T-helper 17 cell (primary cell): ENCODE results near the gene PRTFDC1. TPM values are rescaled to one million over a fixed set of nuclear protein-coding genes. Genes with fewer than 3 reads are reported as not detected.
A peak's percentile ranks its signal among the peaks of the same experiment; 100 is the strongest.

ENCODE experiments used
- ATAC-seq: fragments of 150-1000 bp; cut with Tn5 transposase; 2 replicates; pipeline ENCODE4 v1.10.0; 2021; ENCODE audit warnings: mild to moderate bottlenecking, moderate library complexity
- DNase-seq, 3 donors: peaks; one replicate each; pipeline versions ENCODE4 v3.0.0 to v3.0.0-alpha.2; 2020 to 2021
- H3K9me3 ChIP-seq: one replicate; pipeline ENCODE4 v1.7.0; 2013; ENCODE audit warnings: low read length, mild to moderate bottlenecking; ENCODE audit not compliant: control insufficient read depth, poor library complexity, severe bottlenecking
- H3K27ac Mint-ChIP-seq: one replicate; pipeline ENCODE4 v1.8.0; 2022; ENCODE audit warnings: mild to moderate bottlenecking, moderate library complexity, mixed read lengths
- H3K27me3 Mint-ChIP-seq: one replicate; pipeline ENCODE4 v1.8.0; 2022; ENCODE audit warnings: mixed read lengths
- H3K36me3 Mint-ChIP-seq: one replicate; pipeline ENCODE4 v1.8.0; 2022; ENCODE audit warnings: low read depth, mixed read lengths
- H3K4me1 Mint-ChIP-seq: one replicate; pipeline ENCODE4 v1.8.0; 2022; ENCODE audit warnings: mild to moderate bottlenecking, mixed read lengths
- H3K4me3 Mint-ChIP-seq: one replicate; pipeline ENCODE4 v1.8.0; 2022; ENCODE audit warnings: mild to moderate bottlenecking, moderate library complexity, mixed read lengths
- total RNA-seq, 4 donors: library from RNA in 2 of 4; stranded (reverse) in 2 of 4; gene quantifications; one replicate each; pipeline ENCODE4 v1.2.3 and lab custom pipeline; 2022 to 2026

PRTFDC1 gene
- total RNA-seq: 1 to 10 TPM in 1 of 2 donors, under 1 TPM in 1; 0.40 to 3.6 TPM
- 0.30 to 0.46 reads per million in 2 donors for total RNA-seq (lab: John Stamatoyannopoulos, UW)

GRCh38 chr10:24952143-24952706 is at the start of gene PRTFDC1:
Gene PRTFDC1 (minus strand): TSS chr10:24952606. CDS start chr10:24952575, 31 bp downstream.
- DNase-seq: no peak
- peak within 1 kb of the TSS; percentile 43 for H3K27ac Mint-ChIP-seq

GRCh38 chr10:24998044-24998443 is 45.6 kb upstream of the PRTFDC1 start:
- Mint-ChIP-seq H3K4me3 (no peak overlapping the region), H3K36me3 (peaks cover 2% of the 10 kb centered on the region), H3K27me3 (peaks cover 9% of the 10 kb centered on the region), H3K4me1 (no peaks in the 10 kb centered on the region), H3K27ac (no peak overlapping the region)
- DNase-seq (no peak), ATAC-seq (no peak)
- no peaks in the 10 kb centered on the region for H3K9me3 ChIP-seq

More at GRCh38 chr10:24952143-24952706, at the start of gene PRTFDC1:
- Mint-ChIP-seq H3K4me3 (peak within 1 kb of the TSS; percentile 89), H3K4me1 (peaks cover 24% of the 10 kb centered on the region), H3K27me3 (no peaks in the 10 kb centered on the region), H3K36me3 (no peaks in the 10 kb centered on the region)
- peak; percentile 61 for ATAC-seq
- no peaks in the 10 kb centered on the region for H3K9me3 ChIP-seq

GRCh38 chr10:24995072-24995471 is 42.7 kb upstream of the PRTFDC1 start:
- ATAC-seq (no peak), DNase-seq (no peak)
- no peak overlapping the region for H3K27ac Mint-ChIP-seq
- H3K27me3 Mint-ChIP-seq: peaks cover 23% of the 10 kb centered on the region
- H3K4me3 Mint-ChIP-seq: no peak overlapping the region
- no peaks in the 10 kb centered on the region for H3K4me1 Mint-ChIP-seq
- peaks cover 2% of the 10 kb centered on the region for H3K36me3 Mint-ChIP-seq
- H3K9me3 ChIP-seq: no peaks in the 10 kb centered on the region

- Mint-ChIP-seq H3K27me3 (peaks cover 28% of the 10 kb centered on the region), H3K36me3 (peaks cover 2% of the 10 kb centered on the region), H3K4me3 (no peak overlapping the region), H3K27ac (no peak overlapping the region), H3K4me1 (no peaks in the 10 kb centered on the region)
- ATAC-seq (no peak), DNase-seq (no peak)
- no peaks in the 10 kb centered on the region for H3K9me3 ChIP-seq
Observed at GRCh38 chr10:24993237-24993958, 41.0 kb upstream of the PRTFDC1 start.

- Mint-ChIP-seq H3K27ac (peak overlapping the region; percentile 24), H3K4me3 (no peak overlapping the region), H3K36me3 (peaks cover 2% of the 10 kb centered on the region), H3K27me3 (peaks cover 28% of the 10 kb centered on the region), H3K4me1 (no peaks in the 10 kb centered on the region)
- DNase-seq (no peak), ATAC-seq (no peak)
- no peaks in the 10 kb centered on the region for H3K9me3 ChIP-seq
Observed at GRCh38 chr10:24992512-24993133, 40.2 kb upstream of the PRTFDC1 start.

GRCh38 chr10:24991298-24991697 is 38.9 kb upstream of the PRTFDC1 start:
- H3K9me3 ChIP-seq: no peaks in the 10 kb centered on the region
- Mint-ChIP-seq H3K4me1 (no peaks in the 10 kb centered on the region), H3K27ac (no peak overlapping the region), H3K27me3 (peaks cover 28% of the 10 kb centered on the region), H3K4me3 (no peak overlapping the region), H3K36me3 (no peaks in the 10 kb centered on the region)
- ATAC-seq: no peak
- no peak for DNase-seq

GRCh38 chr10:24989867-24990266 is 37.5 kb upstream of the PRTFDC1 start:
- Mint-ChIP-seq H3K27ac (no peak overlapping the region), H3K4me3 (no peak overlapping the region), H3K36me3 (no peaks in the 10 kb centered on the region), H3K27me3 (peaks cover 33% of the 10 kb centered on the region), H3K4me1 (no peaks in the 10 kb centered on the region)
- ATAC-seq: no peak
- no peak for DNase-seq
- H3K9me3 ChIP-seq: no peaks in the 10 kb centered on the region

- DNase-seq: no peak
- no peaks in the 10 kb centered on the region for H3K4me1 Mint-ChIP-seq
- H3K27me3 Mint-ChIP-seq: peaks cover 30% of the 10 kb centered on the region
- H3K27ac Mint-ChIP-seq: no peak overlapping the region
- no peaks in the 10 kb centered on the region for H3K36me3 Mint-ChIP-seq
- no peaks in the 10 kb centered on the region for H3K9me3 ChIP-seq
- H3K4me3 Mint-ChIP-seq: no peak overlapping the region
- no peak for ATAC-seq
Observed at GRCh38 chr10:24988831-24989640, 36.6 kb upstream of the PRTFDC1 start.

GRCh38 chr10:24984906-24985305 is 32.5 kb upstream of the PRTFDC1 start:
- Mint-ChIP-seq H3K27me3 (peaks cover 10% of the 10 kb centered on the region), H3K36me3 (no peaks in the 10 kb centered on the region), H3K4me3 (no peak overlapping the region), H3K27ac (no peak overlapping the region), H3K4me1 (peaks cover 3% of the 10 kb centered on the region)
- H3K9me3 ChIP-seq: no peaks in the 10 kb centered on the region
- DNase-seq (no peak), ATAC-seq (no peak)

- ATAC-seq (no peak), DNase-seq (no peak)
- Mint-ChIP-seq H3K36me3 (no peaks in the 10 kb centered on the region), H3K27me3 (peaks cover 6% of the 10 kb centered on the region), H3K4me3 (no peak overlapping the region), H3K4me1 (peaks cover 3% of the 10 kb centered on the region), H3K27ac (no peak overlapping the region)
- H3K9me3 ChIP-seq: no peaks in the 10 kb centered on the region
Observed at GRCh38 chr10:24983946-24984345, 31.5 kb upstream of the PRTFDC1 start.

GRCh38 chr10:24983130-24983529 is 30.7 kb upstream of the PRTFDC1 start:
- H3K9me3 ChIP-seq: no peaks in the 10 kb centered on the region
- no peak overlapping the region for H3K27ac Mint-ChIP-seq
- peaks cover 3% of the 10 kb centered on the region for H3K4me1 Mint-ChIP-seq
- ATAC-seq: no peak
- peaks cover 5% of the 10 kb centered on the region for H3K27me3 Mint-ChIP-seq
- H3K4me3 Mint-ChIP-seq: no peak overlapping the region
- no peak for DNase-seq
- no peaks in the 10 kb centered on the region for H3K36me3 Mint-ChIP-seq

- no peaks in the 10 kb centered on the region for H3K36me3 Mint-ChIP-seq
- H3K27ac Mint-ChIP-seq: no peak overlapping the region
- H3K9me3 ChIP-seq: no peaks in the 10 kb centered on the region
- H3K27me3 Mint-ChIP-seq: peaks cover 5% of the 10 kb centered on the region
- DNase-seq (no peak), ATAC-seq (no peak)
- peaks cover 3% of the 10 kb centered on the region for H3K4me1 Mint-ChIP-seq
- no peak overlapping the region for H3K4me3 Mint-ChIP-seq
Observed at GRCh38 chr10:24982319-24983112, 30.1 kb upstream of the PRTFDC1 start.
